Tibial nerve (tissue), 4 donors: ENCODE results near the gene FICD.

Source experiments
- EP300 ChIP-seq, 2 donors: sonication (generic); formaldehyde crosslinking; IDR thresholded peaks; one replicate each; pipeline ENCODE4 v1.6.1; 2017; ENCODE audit warnings: antibody characterized with exemption in 2 of 2, mild to moderate bottlenecking in 1 of 2
- POLR2A ChIP-seq, 2 donors: fragments of 450-650 bp; IDR thresholded peaks; one replicate each; pipeline ENCODE4 v1.6.1; 2017; ENCODE audit warnings: antibody characterized with exemption in 2 of 2, mild to moderate bottlenecking in 2 of 2, moderate library complexity in 2 of 2
- TF ChIP-seq, protein P1 (sequence below), 5 experiments: fragments of 200-600 bp in 3 of 5; fragments of 450-650 bp in 2 of 5; sonication (generic) in 3 of 5; IDR thresholded peaks; one replicate each; pipeline ENCODE4 v1.5.1; 2016 to 2019; ENCODE audit warnings: antibody characterized with exemption in 5 of 5, mild to moderate bottlenecking in 3 of 5, moderate library complexity in 2 of 5

DNA sequence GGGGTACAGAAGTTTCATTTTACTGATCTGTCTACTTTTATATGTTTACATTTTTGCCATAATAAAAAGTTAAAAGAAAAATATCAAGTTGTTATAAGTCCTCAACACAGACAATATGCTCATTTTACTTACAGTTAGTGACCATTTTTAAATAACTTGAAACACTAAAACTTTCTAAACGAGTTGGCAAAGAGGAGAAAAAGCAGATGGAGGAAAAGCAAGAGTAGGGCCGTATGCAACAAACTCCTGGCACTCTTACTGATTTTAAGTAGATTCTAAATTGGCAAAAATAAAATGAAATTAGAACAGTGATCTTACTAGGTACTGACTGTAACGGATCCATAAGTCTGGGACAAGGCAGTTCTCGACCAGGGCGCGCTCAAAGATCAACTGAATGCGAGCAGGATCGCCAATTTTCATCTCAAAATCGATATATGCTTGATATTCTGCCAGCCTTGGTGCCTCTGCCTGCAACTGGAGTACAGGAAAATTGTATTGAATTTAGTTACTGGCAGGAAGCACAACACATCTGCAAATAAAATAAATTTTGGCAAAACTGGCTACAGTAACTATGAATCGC lies 23.6 kb downstream of the FICD start:
- TF ChIP-seq POLR2A (IDR thresholded peaks at IDR 0.05) = no peak
- TF ChIP-seq, protein P1, sequence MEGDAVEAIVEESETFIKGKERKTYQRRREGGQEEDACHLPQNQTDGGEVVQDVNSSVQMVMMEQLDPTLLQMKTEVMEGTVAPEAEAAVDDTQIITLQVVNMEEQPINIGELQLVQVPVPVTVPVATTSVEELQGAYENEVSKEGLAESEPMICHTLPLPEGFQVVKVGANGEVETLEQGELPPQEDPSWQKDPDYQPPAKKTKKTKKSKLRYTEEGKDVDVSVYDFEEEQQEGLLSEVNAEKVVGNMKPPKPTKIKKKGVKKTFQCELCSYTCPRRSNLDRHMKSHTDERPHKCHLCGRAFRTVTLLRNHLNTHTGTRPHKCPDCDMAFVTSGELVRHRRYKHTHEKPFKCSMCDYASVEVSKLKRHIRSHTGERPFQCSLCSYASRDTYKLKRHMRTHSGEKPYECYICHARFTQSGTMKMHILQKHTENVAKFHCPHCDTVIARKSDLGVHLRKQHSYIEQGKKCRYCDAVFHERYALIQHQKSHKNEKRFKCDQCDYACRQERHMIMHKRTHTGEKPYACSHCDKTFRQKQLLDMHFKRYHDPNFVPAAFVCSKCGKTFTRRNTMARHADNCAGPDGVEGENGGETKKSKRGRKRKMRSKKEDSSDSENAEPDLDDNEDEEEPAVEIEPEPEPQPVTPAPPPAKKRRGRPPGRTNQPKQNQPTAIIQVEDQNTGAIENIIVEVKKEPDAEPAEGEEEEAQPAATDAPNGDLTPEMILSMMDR (IDR thresholded peaks at IDR 0.05) = no peak
- no peak for TF ChIP-seq EP300 (IDR thresholded peaks at IDR 0.05)
